ENCODE measurements around the gene LSM12.

LSM12 gene

GRCh38 chr17:44045486-44045885, 21.0 kb downstream of the LSM12 start:
- Histone ChIP-seq H3K4me3 (replicated peaks; ENCODE audit: low read depth, low read length) (no peak overlapping the region), H3K27me3 (replicated peaks; ENCODE audit: control insufficient read depth, insufficient read depth, low read length) (no peaks in the 10 kb centered on the region), H3K36me3 (ENCODE audit: control insufficient read depth, insufficient read depth, low read length) (peaks cover 6% of the 10 kb centered on the region)
- DNase-seq (ENCODE audit: extremely low read depth, insufficient read length), result no peak
- no peak for TF ChIP-seq CTCF (IDR thresholded peaks at IDR 0.05; ENCODE audit: insufficient read depth, low read length, poor library complexity, severe bottlenecking)

- no peaks in the 10 kb centered on the region; the same call in 1 of the 2 replicates for H3K36me3 ChIP-seq (ENCODE audit: control insufficient read depth, insufficient read depth, low read length)
- no peak for TF ChIP-seq CTCF (IDR thresholded peaks at IDR 0.05; ENCODE audit: insufficient read depth, low read length, poor library complexity, severe bottlenecking)
- H3K27me3 ChIP-seq (replicated peaks; ENCODE audit: control insufficient read depth, insufficient read depth, low read length), result no peaks in the 10 kb centered on the region
- DNase-seq (ENCODE audit: extremely low read depth, insufficient read length), result no peak
- H3K4me3 ChIP-seq (replicated peaks; ENCODE audit: low read depth, low read length), result no peak overlapping the region
Observed at GRCh38 chr17:44044071-44044470, 22.4 kb downstream of the LSM12 start.

DNA sequence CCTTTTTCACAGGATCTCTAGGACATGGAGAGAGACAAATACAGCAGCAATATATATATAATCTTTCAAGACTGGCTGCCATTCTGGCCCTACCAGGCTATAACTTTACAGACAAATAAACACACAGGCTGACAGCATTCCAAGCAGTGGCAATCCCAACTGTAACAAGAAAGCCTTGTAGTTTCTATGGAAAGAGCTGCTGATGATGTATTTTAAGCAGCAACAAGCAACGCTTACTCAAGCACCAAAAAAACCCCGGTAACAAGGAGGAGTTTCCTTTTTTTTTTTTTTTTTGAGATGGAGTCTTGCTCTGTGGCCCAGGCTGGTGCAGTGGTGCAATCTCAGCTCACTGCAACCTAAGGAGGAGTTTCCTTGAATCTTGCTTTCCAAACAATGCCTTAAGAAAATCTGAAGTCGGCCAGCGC, 23.2 kb downstream of the LSM12 start:
- Histone ChIP-seq H3K27me3 (replicated peaks; ENCODE audit: control insufficient read depth, insufficient read depth, low read length) (no peaks in the 10 kb centered on the region), H3K36me3 (ENCODE audit: control insufficient read depth, insufficient read depth, low read length) (peaks cover 5% of the 10 kb centered on the region), H3K4me3 (replicated peaks; ENCODE audit: low read depth, low read length) (no peak overlapping the region)
- no peak for TF ChIP-seq CTCF (IDR thresholded peaks at IDR 0.05; ENCODE audit: insufficient read depth, low read length, poor library complexity, severe bottlenecking)
- no peak for DNase-seq (ENCODE audit: extremely low read depth, insufficient read length)

GRCh38 chr17:44039829-44040635, 26.4 kb downstream of the LSM12 start:
- no peak for TF ChIP-seq CTCF (IDR thresholded peaks at IDR 0.05; ENCODE audit: insufficient read depth, low read length, poor library complexity, severe bottlenecking)
- H3K27me3 ChIP-seq (replicated peaks; ENCODE audit: control insufficient read depth, insufficient read depth, low read length), result no peaks in the 10 kb centered on the region
- no peak overlapping the region for H3K4me3 ChIP-seq (replicated peaks; ENCODE audit: low read depth, low read length)
- H3K36me3 ChIP-seq (ENCODE audit: control insufficient read depth, insufficient read depth, low read length), result peaks cover 19% of the 10 kb centered on the region
- no peak for DNase-seq (ENCODE audit: extremely low read depth, insufficient read length)

GRCh38 chr17:44038604-44039011, 27.9 kb downstream of the LSM12 start:
- H3K4me3 ChIP-seq (replicated peaks; ENCODE audit: low read depth, low read length), result no peak overlapping the region
- no peaks in the 10 kb centered on the region for H3K27me3 ChIP-seq (replicated peaks; ENCODE audit: control insufficient read depth, insufficient read depth, low read length)
- H3K36me3 ChIP-seq (ENCODE audit: control insufficient read depth, insufficient read depth, low read length), result peaks cover 22% of the 10 kb centered on the region
- TF ChIP-seq CTCF (IDR thresholded peaks at IDR 0.05; ENCODE audit: insufficient read depth, low read length, poor library complexity, severe bottlenecking), result no peak
- no peak for DNase-seq (ENCODE audit: extremely low read depth, insufficient read length)

Measured in GM06990 (cell line).